KMS-11 (cell line): ENCODE data around the gene GRID1.

Experiments
- H2AFZ ChIP-seq: fragments of 200-600 bp; sonication (generic); 2 replicates; pipeline ENCODE4 v1.6.1; 2016; ENCODE audit warnings: antibody characterized with exemption, mixed run types, low read depth
- H3K27ac ChIP-seq: fragments of 200-600 bp; sonication (generic); 2 replicates; pipeline ENCODE4 v1.6.1; 2016; ENCODE audit warnings: mild to moderate bottlenecking, mixed run types
- H3K27me3 ChIP-seq: fragments of 200-600 bp; sonication (generic); 2 replicates; pipeline ENCODE4 v1.6.1; 2017; ENCODE audit warnings: mild to moderate bottlenecking, low read depth, mixed run types, moderate library complexity; ENCODE audit not compliant: insufficient read depth
- H3K36me3 ChIP-seq: fragments of 200-600 bp; sonication (generic); 2 replicates; pipeline ENCODE4 v1.6.1; 2017; ENCODE audit warnings: mild to moderate bottlenecking, mixed run types; ENCODE audit not compliant: insufficient read depth
- H3K4me1 ChIP-seq: fragments of 200-600 bp; sonication (generic); 2 replicates; pipeline ENCODE4 v1.6.1; 2016; ENCODE audit warnings: mild to moderate bottlenecking, low read depth, mixed run types; ENCODE audit not compliant: poor library complexity, severe bottlenecking
- H3K4me2 ChIP-seq: fragments of 200-600 bp; sonication (generic); 2 replicates; pipeline ENCODE4 v1.7.0; 2016; ENCODE audit warnings: mild to moderate bottlenecking, mixed run types
- H3K4me3 ChIP-seq: fragments of 200-600 bp; sonication (generic); IDR thresholded peaks from 2 replicates; pipeline ENCODE4 v1.6.1; 2017; ENCODE audit warnings: low read depth, low read length, mixed read lengths; ENCODE audit not compliant: insufficient read depth
- H3K79me2 ChIP-seq: fragments of 200-600 bp; sonication (generic); 2 replicates; pipeline ENCODE4 v1.6.1; 2016; ENCODE audit warnings: low read depth, mixed run types; ENCODE audit not compliant: insufficient read depth
- H3K9ac ChIP-seq: fragments of 200-600 bp; sonication (generic); 2 replicates; pipeline ENCODE4 v1.6.1; 2016; ENCODE audit warnings: mild to moderate bottlenecking, mixed run types
- H4K20me1 ChIP-seq: fragments of 200-600 bp; sonication (generic); 2 replicates; pipeline ENCODE4 v1.6.1; 2016; ENCODE audit warnings: mild to moderate bottlenecking, mixed run types; ENCODE audit not compliant: insufficient read depth
- CTCF ChIP-seq: fragments of 200-600 bp; sonication (generic); conservative IDR thresholded peaks from 2 replicates; pipeline ENCODE4 v1.6.1; 2017; ENCODE audit warnings: low read depth, mild to moderate bottlenecking, antibody characterized with exemption, low read length, moderate library complexity, mixed read lengths

Gene GRID1

GRCh38 chr10:86306628-86307278, 59.8 kb downstream of the GRID1 start:
- Histone ChIP-seq H3K27me3 (no peaks in the 10 kb centered on the region), H3K36me3 (no peaks in the 10 kb centered on the region), H4K20me1 (no peaks in the 10 kb centered on the region), H3K79me2 (no peaks in the 10 kb centered on the region), H3K9ac (no peak overlapping the region), H2AFZ (no peak overlapping the region), H3K4me2 (no peak overlapping the region), H3K4me3 (no peak overlapping the region), H3K4me1 (no peaks in the 10 kb centered on the region), H3K27ac (no peak overlapping the region)
- TF ChIP-seq CTCF: no peak

- Histone ChIP-seq H3K4me3 (no peak overlapping the region), H3K79me2 (no peaks in the 10 kb centered on the region), H4K20me1 (no peaks in the 10 kb centered on the region), H3K27ac (no peak overlapping the region), H3K9ac (no peak overlapping the region), H2AFZ (no peak overlapping the region), H3K4me1 (no peaks in the 10 kb centered on the region), H3K4me2 (no peak overlapping the region), H3K36me3 (no peaks in the 10 kb centered on the region), H3K27me3 (no peaks in the 10 kb centered on the region)
- no peak for TF ChIP-seq CTCF
These were observed 61.1 kb downstream of the GRID1 start for GRCh38 chr10:86305521-86305920.

GRCh38 chr10:86304436-86304835, 62.2 kb downstream of the GRID1 start:
- Histone ChIP-seq H3K4me3 (no peak overlapping the region), H3K79me2 (no peaks in the 10 kb centered on the region), H3K27ac (no peak overlapping the region), H3K4me1 (no peaks in the 10 kb centered on the region), H3K4me2 (no peak overlapping the region), H4K20me1 (no peaks in the 10 kb centered on the region), H3K27me3 (no peaks in the 10 kb centered on the region), H3K9ac (no peak overlapping the region), H3K36me3 (no peaks in the 10 kb centered on the region), H2AFZ (no peak overlapping the region)
- TF ChIP-seq CTCF: no peak

- Histone ChIP-seq H3K36me3 (no peaks in the 10 kb centered on the region), H3K4me3 (no peak overlapping the region)
These were observed 63.0 kb downstream of the GRID1 start for GRCh38 chr10:86303626-86304025.

More at GRCh38 chr10:86303626-86304025, 63.0 kb downstream of the GRID1 start:
- H3K9ac ChIP-seq: no peak overlapping the region
- H3K27ac ChIP-seq: no peak overlapping the region
- no peak overlapping the region for H3K4me2 ChIP-seq
- no peaks in the 10 kb centered on the region for H3K4me1 ChIP-seq
- no peaks in the 10 kb centered on the region for H3K27me3 ChIP-seq
- no peaks in the 10 kb centered on the region for H3K79me2 ChIP-seq
- H4K20me1 ChIP-seq: no peaks in the 10 kb centered on the region
- no peak for TF ChIP-seq CTCF
- no peak overlapping the region for H2AFZ ChIP-seq
